Lung (tissue), 12 donors: Measurements from ENCODE around the gene S100A10. TPM values are rescaled to one million over a fixed set of nuclear protein-coding genes. Genes with fewer than 3 reads are reported as not detected.

Experiments used
- ATAC-seq: fragments of 200-7000 bp; cut with Tn5 transposase; one replicate; pipeline ENCODE4 v1.9.1; 2020; ENCODE audit warnings: moderate number of reproducible peaks; ENCODE audit not compliant: insufficient read depth, low FRiP score
- DNase-seq, 3 donors: peaks; one replicate each; pipeline ENCODE4 v3.0.0-alpha.2; 2013 to 2017
- H3K27ac ChIP-seq, 2 donors: one replicate each; pipeline ENCODE4 v1.5.1; 2013; ENCODE audit warnings: mild to moderate bottlenecking in 2 of 2, moderate library complexity in 2 of 2, control low read depth in 1 of 2, inconsistent platforms in 1 of 2, low read depth in 1 of 2, low read length in 1 of 2
- H3K27me3 ChIP-seq, 3 donors: one replicate each; pipeline ENCODE4 v1.5.1; 2013; ENCODE audit warnings: low read length in 2 of 3; ENCODE audit not compliant: control insufficient read depth in 3 of 3, insufficient read depth in 3 of 3
- H3K36me3 ChIP-seq, 4 donors: one replicate each; pipeline ENCODE4 v1.5.1; 2013; ENCODE audit warnings: low read length in 4 of 4, mild to moderate bottlenecking in 1 of 4, moderate library complexity in 1 of 4; ENCODE audit not compliant: control insufficient read depth in 4 of 4, insufficient read depth in 4 of 4
- H3K4me1 ChIP-seq, 5 donors: one replicate each; pipeline ENCODE4 v1.5.1; 2013; ENCODE audit warnings: low read length in 5 of 5, mild to moderate bottlenecking in 2 of 5, moderate library complexity in 1 of 5; ENCODE audit not compliant: control insufficient read depth in 5 of 5, insufficient read depth in 5 of 5
- H3K4me3 ChIP-seq: one replicate; pipeline ENCODE4 v1.5.1; 2013; ENCODE audit warnings: mild to moderate bottlenecking, control low read depth, moderate library complexity
- H3K9ac ChIP-seq, 2 donors: one replicate each; pipeline ENCODE4 v1.5.1; 2013; ENCODE audit warnings: low read length in 2 of 2, control low read depth in 1 of 2; ENCODE audit not compliant: insufficient read depth in 1 of 2
- H3K9me3 ChIP-seq, 4 donors: one replicate each; pipeline ENCODE4 v1.5.1; 2013; ENCODE audit warnings: low read length in 3 of 4, mild to moderate bottlenecking in 1 of 4, moderate library complexity in 1 of 4; ENCODE audit not compliant: control insufficient read depth in 4 of 4, insufficient read depth in 3 of 4
- WGBS, 2 donors: extraction: QIAGEN DNeasy Blood & Tissue Kit; methylation state at CpG; one replicate each; pipeline ENCODE4 v1.1.7; 2013; 5-methylcytosine and 5-hydroxymethylcytosine counted together
- polyA plus RNA-seq, 2 donors: library from polyadenylated mRNA; stranded (reverse); fragments of 200-250 nt; gene quantifications; one replicate each; pipeline ENCODE4 v1.2.1, GENCODE V29; 2013
- total RNA-seq, 2 donors: library from RNA; depleted of rRNA in 1 of 2; stranded (reverse); fragments of >200 nt in 1 of 2; gene quantifications; one replicate each; pipeline ENCODE4 v1.2.1, GENCODE V29; 2014 to 2021
- TF ChIP-seq, protein P1 (sequence below): IDR thresholded peaks from 2 replicates; pipeline ENCODE4 v1.5.1; 2012; ENCODE audit warnings: mild to moderate bottlenecking; ENCODE audit errors: control extremely low read depth, extremely low read depth
- donor health status: control.
- donor health status: control.
- donor health status: Bipolar disorder and iron deficiency.
- donor health status: healthy.
- donor health status: DM: yes; HTN: yes; CAD: no.

The S100A10 gene
- total and polyA plus RNA-seq, 4 donors = 205 to 1,003 (median 674) TPM

- DNase-seq = peak in 1 of 3 donors; percentile 13
- Histone ChIP-seq H3K4me1 (peaks cover 0 to 8% (median 0%) of the 10 kb centered on the region in 5 donors), H3K27ac (no peak overlapping the region), H3K4me3 (no peak overlapping the region), H3K9ac (no peak overlapping the region), H3K36me3 (peaks cover 28 to 40% (median 35%) of the 10 kb centered on the region in 4 donors), H3K9me3 (no peaks in the 10 kb centered on the region), H3K27me3 (peaks cover 0 to 5% (median 3%) of the 10 kb centered on the region in 3 donors)
- 83 to 91% methylated on average over 5 of the region's 5 CpGs for WGBS, 2 donors
- TF ChIP-seq, protein P1, sequence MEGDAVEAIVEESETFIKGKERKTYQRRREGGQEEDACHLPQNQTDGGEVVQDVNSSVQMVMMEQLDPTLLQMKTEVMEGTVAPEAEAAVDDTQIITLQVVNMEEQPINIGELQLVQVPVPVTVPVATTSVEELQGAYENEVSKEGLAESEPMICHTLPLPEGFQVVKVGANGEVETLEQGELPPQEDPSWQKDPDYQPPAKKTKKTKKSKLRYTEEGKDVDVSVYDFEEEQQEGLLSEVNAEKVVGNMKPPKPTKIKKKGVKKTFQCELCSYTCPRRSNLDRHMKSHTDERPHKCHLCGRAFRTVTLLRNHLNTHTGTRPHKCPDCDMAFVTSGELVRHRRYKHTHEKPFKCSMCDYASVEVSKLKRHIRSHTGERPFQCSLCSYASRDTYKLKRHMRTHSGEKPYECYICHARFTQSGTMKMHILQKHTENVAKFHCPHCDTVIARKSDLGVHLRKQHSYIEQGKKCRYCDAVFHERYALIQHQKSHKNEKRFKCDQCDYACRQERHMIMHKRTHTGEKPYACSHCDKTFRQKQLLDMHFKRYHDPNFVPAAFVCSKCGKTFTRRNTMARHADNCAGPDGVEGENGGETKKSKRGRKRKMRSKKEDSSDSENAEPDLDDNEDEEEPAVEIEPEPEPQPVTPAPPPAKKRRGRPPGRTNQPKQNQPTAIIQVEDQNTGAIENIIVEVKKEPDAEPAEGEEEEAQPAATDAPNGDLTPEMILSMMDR = no peak
- no peak for ATAC-seq
Observed at GRCh38 chr1:151980287-151981177, 13.1 kb downstream of the S100A10 start.

DNA sequence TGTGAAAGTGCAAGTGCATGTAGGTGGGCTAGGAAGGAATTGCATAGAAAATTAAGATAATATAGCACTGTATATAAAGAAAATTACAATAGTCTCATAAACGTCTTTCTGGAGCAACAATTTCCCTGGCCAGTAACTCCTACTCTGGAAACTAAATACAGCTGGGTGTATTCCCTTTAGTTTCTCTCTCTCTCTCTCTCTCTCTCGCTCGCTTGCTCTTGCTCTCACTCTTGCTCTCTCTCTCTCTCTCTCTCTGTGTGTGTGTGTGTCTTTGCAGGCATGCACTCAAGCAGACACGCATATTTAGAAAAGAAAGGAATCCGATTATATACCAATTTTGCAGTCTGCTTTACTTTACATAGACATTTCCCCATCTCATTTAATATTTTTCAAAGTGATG, 14.7 kb downstream of the S100A10 start:
- Histone ChIP-seq H3K4me3 (no peak overlapping the region), H3K4me1 (peaks cover 0 to 8% (median 3%) of the 10 kb centered on the region in 5 donors), H3K27ac (no peak overlapping the region), H3K9me3 (no peaks in the 10 kb centered on the region), H3K27me3 (peaks cover 0 to 10% (median 5%) of the 10 kb centered on the region in 3 donors), H3K36me3 (peaks cover 15 to 25% (median 21%) of the 10 kb centered on the region in 4 donors), H3K9ac (no peak overlapping the region)
- 66 to 74% methylated on average over 5 of the region's 5 CpGs for WGBS, 2 donors
- DNase-seq (peak in 2 of 3 donors; percentile 45 to 60), ATAC-seq (no peak)
- TF ChIP-seq, protein P1 = no peak

GRCh38 chr1:151977662-151978230, 15.9 kb downstream of the S100A10 start:
- peaks cover 9 to 14% (median 13%) of the 10 kb centered on the region in 4 donors for H3K36me3 ChIP-seq
- no peak for ATAC-seq
- WGBS, 2 donors = 85 to 87% methylated on average over 5 of the region's 5 CpGs

More at GRCh38 chr1:151977662-151978230, 15.9 kb downstream of the S100A10 start:
- Histone ChIP-seq H3K4me3 (no peak overlapping the region), H3K27ac (no peak overlapping the region), H3K9me3 (no peaks in the 10 kb centered on the region), H3K4me1 (peaks cover 0 to 13% (median 7%) of the 10 kb centered on the region in 5 donors), H3K9ac (no peak overlapping the region), H3K27me3 (peaks cover 0 to 10% (median 5%) of the 10 kb centered on the region in 3 donors)
- no peak for DNase-seq
- TF ChIP-seq, protein P1 = no peak
